GM21786 (cell line): Measurements from ENCODE around the gene USP3.
"Not testable (repeated sequence)": the region's sequence is repeated elsewhere in the genome, so short reads cannot be mapped to it uniquely, and the experiment has no call there.

Source experiments
- ATAC-seq: cut with Tn5 transposase; IDR thresholded peaks from one replicate; pipeline ENCODE4 v1.9.1; 2021; ENCODE audit not compliant: unreplicated experiment

The USP3 gene

DNA sequence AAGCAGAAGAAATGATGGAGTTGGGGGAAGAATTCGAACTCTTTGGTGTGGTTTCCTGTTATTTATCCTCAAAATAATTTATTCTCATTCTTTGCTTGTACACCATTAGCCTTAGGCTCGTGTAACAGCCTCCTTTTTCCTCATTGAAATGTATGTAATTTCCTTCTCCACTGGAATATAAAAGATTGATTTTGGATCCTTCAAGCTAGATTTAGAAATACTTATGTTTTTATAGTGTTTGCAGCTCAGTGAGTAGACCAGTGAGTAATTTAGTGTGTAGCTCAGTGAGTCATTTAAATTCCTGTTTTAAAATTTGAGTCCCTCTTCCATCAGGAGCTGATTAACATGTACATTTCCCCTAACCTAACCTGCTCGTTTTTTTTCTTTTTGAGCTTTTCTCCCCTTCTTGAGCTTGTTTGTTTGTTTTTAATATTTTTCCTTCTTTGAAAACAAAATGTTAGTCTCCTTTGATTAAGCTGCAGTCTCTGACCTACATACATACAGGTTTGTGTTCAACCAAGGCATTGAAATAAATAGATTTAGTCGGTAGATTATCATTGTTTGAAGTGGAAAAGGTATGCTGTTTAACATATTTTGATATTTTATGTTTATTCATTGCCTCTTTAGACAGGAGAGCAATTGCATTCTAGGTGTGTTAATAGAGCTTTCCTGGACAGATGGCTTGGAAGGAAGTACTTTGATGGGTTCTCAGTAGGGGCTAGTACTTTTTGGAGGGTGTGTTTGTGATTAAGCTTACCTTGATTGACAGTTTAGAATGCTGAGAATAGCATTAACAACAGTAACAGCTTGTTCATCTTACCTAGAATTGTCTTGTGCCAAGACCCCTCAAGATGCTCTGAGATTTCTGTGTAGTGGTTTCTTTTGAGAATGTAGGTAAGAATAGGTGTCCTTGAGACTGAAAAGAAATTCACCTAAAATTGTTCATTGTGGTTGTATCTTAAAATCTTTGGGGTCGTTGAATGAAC, 5.9 kb downstream of the USP3 start:
- ATAC-seq, result no peak

DNA sequence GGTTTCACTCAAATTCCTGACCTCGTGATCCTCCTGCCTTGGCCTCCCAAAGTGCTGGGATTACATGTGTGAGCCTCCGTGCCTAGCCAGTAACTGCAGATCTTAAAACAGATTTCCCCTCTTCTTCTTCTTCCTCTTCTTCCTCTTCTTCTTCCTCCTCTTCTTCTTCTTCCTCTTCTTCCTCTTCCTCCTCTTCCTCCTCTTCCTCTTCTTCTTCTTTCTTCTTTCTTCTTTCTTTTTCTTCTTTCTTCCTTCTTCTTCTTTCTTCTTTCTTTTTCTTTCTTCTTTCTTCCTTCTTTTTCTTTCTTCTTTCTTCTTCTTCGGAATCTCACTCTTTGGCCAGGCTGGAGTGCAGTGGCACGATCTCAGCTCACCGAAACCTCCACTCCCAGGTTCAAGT, 7.8 kb downstream of the USP3 start:
- ATAC-seq, result no peak

DNA sequence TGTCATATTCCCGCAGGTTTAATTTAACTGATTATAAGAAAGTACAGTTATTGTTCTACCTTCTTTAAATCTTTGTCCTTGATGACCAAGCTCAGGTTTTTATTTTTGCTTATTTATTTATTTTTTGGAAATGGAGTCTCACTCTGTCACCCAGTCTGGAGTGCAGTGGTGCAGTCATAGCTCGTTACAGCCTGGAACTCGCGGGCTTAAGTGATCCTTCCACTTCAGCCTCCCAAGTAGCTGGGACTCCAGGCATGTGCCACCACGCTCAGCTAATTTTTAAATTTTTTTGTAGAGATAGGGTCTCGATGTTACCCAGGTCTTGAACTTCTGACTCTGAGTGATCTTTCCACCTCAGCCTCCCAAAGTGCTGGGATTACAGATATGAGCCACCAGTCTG, 8.9 kb downstream of the USP3 start:
- no peak for ATAC-seq

DNA sequence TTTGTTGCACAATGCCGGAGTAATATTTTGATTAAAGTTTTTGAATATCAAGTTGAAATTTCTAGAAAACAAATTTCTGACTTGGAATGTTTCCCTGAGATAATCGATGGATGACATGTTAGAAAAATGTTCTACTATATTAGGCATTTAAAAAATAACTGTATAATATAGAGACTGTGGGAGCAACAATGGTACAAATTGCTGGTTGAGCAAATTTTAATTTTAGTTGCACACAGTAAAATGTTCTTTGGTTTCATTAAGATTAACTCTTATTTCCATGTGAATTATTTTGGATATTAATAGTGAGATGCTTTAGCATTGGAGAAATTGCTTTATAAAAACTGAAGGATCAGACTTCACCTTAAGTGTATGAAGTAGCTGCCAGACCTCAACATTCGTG, 9.3 kb downstream of the USP3 start:
- no peak for ATAC-seq

DNA sequence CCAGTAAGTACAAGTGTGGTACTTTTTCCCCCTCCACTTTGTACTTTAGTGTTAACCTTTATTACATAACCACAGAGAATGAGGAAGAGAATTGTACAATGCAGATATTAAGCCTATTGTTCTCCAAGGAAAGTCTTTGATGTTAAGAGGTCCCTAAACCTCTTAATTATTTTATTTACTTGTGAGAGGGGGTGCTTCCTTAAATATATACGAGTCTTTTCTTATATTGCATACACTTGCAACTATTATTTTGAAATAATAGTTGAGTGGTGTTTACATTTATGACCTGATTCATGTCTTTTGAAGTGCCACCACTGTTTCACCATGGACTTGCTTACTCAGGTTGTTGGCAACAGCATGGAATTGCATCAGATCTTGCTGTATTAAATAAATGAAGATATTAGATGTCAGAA, 10.1 kb downstream of the USP3 start:
- ATAC-seq, result no peak

DNA sequence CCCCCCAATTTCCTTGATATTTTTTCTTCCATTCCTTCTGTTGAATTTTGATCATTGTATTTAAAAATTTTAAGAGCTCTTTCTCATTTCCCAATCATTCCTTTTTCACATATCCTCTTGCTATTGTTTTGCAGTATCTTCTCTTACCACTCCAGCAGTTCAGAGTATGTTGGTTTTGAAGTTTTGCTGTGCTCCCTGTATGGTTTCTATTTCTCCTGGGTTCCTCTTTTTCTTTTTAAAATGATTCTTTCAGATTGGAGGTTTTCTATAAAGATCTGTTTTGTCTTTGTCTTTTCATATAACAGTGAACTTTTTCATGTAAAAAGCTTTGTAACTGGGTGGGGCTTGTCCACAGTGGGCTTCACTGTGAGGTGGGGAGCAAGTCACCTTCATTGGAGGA, 12.8 kb downstream of the USP3 start:
- no peak for ATAC-seq

DNA sequence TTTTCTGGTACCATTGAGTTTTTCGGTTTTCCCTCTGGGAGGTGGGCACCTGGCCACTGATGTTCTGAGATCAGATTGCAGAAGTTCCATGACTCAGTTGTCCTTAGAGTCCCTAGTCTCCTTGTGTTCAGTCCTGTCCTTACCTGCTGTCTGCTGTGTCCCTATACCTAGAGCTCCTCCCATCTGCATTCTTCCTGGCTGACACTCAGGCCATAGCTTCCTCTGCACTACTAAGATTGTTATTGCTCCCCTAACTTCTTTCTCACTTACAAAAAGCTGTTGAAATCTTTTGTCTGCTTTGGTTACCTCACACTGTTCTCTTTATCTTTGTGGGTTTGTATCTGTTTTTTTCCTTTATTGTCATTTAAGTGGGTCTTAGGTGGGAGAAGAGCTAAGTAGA, 13.2 kb downstream of the USP3 start:
- ATAC-seq, result no peak

DNA sequence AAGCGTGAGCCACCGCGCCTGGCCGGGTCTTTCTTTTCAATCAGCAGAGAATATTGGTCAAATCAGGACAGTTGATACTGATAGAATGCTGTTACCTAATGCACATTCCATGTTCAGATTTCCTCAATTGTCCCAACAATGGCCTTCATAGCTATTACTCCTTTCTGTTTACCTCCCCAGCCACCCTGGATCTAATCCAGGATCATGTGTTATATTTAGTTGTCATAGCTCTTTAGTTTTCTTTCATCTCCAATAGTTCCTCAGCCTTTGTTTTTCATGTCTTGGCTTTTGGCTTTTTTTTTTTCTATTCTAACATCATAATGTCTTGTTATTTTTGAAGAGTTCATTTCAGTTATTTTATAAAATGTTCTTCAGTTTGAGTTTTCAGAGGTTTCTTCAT, 14.6 kb downstream of the USP3 start:
- no peak for ATAC-seq

DNA sequence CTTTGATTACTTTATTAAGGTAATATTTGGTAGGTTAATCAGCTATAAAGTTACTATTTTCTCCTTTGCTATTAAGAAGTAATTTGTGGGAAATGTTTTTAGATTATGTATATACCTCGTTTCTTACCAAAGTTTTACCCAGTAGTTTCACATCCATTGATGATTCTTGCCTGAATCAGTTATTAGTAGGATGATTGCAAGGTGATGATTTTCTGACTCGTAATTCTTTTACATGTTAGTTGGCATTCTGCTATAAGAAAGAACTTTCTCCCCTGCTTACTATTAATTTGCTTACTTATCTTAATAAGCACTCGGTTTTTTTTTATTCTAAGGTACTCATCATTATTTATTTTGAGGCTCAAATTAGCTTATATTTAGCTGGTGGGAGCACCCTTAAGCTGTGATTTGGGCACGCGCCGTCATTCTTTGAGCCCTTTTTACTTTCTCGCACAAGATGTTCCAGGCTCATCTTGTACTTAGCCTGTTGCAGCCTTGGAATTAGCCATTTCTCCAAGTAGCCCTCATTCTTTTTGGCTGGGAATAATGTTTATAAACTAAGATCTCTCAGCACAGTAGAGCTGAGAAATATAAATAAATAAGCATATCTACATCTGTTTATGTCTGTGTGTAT, 15.3 kb downstream of the USP3 start:
- no peak for ATAC-seq

DNA sequence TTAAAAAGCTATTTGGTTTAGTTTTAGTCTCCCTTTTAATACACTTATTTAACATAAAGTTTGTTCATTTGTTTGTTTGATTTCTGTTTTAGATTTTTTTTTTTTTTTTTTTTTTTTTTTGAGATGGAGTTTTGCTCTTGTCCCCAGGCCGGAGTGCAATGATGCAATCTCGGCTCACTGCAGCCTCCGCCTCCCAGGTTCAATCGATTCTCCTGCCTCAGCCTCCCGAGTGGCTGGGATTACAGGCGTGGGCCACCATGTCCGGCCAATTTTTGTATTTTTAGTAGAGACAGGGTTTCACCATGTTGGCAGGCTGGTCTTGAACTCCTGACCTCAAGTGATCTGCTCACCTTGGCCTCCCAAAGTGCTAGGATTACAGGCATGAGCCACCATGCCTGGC, 16.1 kb downstream of the USP3 start:
- not testable (repeated sequence) for ATAC-seq

DNA sequence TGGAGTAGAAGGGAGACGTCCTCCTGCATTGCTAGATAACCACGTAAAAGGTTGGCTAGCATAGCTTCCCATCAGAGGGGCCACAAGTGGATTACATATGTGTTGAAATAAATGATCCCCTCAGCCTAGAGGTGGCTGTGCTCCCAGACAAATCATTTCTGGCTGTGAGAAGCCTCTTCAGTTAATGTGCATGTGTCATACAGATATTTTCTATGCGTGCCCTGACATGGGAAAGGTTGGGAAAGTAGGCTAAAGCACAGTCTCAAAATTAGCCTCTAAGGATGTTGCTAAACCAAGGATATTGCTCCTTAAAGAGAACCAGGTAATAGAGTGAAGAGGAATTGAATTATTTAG, 17.8 kb downstream of the USP3 start:
- no peak for ATAC-seq

DNA sequence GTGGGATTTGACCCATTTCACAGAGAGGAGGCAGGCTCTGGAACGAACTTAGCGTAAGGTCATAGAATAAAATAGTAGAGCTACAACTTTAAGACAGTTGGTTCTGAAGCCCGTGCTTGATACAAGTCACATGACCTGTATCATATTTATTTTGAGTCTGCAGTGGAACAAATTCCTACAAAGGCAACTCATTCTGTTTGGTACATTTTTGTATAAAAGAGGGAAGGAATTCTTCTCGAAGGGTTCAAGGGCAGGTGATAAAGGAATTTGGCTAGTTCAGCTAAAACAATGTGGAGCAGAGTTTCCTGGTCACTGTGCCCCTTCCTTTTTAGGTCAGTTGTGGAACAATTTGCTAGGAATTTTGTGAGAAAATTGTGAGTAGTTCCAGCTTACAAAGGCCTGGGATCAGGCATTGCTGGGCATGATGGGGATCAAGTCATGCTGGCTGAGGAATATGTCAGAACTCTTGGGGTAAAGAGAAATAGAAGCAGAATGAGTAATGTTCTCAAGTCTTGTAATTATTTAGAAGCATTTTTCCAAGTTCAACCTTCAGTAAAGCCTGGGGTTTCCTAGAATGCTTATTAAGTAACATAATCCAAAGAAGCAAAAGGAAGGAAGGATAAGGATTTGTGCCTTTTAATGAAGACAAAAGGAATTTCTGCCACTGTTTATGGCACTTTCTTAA, 19.1 kb downstream of the USP3 start:
- no peak for ATAC-seq

DNA sequence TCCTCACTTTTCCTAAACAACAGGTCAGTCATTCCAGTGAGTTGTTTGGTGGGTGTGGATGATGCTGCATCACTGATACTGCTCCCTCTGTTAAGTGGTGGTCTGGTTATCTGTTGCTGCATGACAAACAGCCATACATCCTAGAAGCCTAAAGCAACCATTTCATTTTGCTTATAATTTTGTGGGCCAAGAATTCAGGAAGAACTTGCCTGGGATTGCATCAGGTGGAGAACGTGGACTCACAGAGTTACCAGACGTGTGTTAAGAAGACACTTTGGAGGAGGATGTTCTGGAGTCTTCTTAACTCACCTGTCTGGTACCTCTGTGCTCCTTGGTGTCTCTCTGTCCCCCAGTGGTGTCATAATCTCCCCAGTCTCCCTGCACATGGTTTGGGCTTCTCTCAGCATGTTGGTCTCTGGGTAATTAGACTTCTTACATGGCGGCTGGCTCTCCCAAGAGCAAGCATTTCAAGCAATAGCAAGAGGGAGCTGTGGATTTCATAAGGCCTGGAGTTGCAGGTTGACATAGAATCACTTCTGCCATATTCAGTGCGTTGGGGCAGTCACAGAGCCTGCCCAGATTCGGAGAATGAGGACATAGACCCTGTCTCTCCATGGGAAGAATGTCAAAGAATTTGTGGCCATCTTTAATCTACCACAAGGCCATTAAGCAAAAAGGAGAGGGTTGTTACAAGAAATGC, 20.1 kb downstream of the USP3 start:
- ATAC-seq, result no peak

DNA sequence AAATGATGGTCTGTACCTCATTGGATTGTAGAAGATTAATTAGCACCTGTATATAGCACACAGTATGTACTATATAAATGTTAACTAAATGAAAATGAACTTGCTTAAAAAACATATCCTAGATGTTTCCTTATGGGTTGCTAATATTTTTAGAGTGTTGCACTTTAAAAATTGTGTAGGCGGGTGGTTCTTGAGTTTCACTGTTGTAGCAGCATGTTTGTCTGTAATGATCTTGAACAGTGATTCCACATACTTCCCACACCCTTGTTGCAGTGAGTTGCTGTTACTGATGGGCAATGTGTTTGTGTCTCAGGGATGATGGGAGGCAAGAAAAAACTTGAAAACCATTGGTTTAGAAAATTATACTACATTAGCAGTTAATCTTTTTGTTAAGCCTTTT, 22.0 kb downstream of the USP3 start:
- ATAC-seq, result no peak

DNA sequence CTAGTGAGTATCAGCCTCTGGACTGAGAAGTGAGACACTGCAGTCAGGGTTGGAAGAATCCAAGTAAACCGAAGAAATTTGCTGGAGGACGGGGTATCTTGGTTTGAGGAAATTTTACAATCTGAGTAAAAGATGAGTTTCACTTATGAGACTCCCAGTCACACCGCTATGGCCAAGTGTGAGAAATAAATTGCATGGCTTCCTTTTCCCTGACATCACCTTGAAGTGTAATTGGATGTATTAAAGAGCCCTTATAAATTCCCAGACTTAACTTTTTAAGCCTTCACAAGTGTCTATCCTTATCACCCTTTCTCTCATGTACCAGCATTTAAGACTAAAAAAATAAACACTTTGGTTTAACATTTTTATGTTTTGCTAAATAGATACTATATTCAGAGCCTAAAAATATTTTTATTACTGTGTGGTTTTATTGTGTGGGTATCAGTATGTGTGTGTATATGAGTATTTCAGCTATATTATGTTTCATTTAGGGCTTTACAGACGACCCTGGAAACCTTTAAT, 23.8 kb downstream of the USP3 start:
- no peak for ATAC-seq

DNA sequence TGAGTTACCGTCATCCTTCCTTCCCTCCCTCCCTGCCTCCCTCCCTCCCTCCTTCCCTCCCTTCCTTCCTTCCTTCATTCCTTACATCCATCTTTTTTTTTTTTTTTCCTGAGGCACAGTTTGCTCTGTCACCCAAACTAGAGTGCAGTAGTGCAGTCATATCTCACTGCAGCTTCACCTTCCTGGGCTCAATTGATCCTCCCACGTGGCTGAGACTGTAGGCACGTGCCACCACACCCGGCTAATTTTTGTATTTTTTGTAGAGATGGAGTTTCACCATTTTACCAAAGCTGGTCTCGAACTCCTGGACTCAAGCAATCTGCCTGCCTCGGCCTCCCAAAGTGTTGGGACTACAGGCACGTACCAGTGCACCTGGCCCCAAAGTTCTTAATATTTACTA, 25.8 kb downstream of the USP3 start:
- ATAC-seq, result no peak

DNA sequence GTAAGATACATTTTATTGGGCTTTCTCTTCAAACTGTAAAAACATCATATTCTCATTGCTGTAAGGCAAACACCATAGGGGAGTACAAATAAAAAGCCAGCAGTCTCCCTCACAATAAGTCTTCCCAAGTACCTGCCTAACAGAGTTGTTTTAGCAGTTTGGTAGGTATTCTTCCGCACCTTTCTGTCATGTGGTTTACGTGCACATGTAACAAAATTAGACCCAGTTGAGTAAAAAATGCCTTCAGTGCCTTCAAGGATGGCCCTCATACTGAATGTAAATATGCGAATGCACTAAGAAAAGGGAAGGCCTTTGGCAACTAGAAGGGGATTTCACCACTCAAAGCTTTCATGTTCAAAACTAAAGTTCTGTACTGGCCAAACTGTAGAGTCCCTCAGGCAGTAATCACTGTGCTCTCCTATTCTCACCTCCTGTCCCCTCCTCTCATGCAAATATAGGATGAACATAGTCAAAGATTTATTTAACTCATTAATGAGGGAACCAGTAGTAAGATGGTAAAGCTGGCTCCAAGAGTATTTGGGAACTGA, 26.4 kb downstream of the USP3 start:
- peak; percentile 58 for ATAC-seq

DNA sequence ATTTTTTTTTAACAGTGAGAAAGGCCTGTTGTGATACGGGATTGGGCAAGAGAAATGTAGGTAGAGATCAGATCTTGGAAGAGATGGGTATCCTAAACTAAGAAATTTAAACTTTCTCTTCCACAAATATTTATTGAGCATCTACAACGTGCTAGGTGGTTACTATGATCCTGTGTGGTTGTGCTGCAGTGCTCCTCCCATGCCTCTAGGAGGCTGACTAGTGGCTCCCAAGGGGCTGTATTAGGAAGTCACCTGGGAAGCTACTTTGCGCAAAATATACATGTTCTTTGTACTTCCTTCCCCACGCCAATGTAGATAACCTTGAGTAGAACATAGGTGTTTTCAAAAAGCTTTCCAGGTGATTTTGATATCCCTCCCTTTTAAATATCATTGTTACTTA, 27.2 kb downstream of the USP3 start:
- no peak for ATAC-seq

DNA sequence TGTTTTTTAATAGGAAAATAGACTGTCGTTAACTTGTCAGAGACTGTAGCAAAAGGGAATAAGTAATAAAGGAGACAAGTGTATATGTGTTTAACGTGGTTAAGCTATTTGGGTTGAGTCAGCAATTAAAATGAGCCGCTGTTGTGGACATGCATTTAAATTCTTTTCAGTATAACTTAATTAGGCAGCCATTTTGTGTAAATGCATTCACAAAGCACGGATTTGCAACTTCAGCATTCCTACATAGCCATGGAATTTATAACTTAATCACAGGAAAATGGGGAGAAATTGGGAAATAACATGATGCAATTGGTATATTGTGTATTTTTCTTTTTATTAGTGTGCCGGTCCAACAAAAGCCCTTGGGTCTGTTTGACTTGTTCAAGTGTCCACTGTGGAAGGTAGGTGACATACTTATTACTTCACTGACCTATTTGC, 27.9 kb downstream of the USP3 start:
- ATAC-seq, result no peak

DNA sequence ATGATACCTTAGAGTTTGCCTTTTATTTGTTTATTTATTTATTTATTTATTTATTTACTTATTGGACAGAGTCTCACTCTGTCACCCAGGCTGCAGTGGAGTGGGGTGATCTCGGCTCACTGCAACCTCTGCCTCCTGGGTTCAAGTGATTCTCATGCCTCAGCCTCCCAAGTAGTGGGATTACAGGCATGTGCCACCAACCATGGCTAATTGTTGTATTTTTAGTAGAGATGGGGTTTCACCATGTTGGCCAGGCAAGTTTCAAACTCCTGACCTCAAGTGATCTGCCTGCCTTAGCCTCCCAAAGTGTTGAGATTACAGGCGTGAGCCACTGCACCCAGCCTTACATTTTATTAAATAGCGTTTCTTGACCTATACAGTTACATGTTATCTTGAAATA, 30.5 kb downstream of the USP3 start:
- not testable (repeated sequence) for ATAC-seq

DNA sequence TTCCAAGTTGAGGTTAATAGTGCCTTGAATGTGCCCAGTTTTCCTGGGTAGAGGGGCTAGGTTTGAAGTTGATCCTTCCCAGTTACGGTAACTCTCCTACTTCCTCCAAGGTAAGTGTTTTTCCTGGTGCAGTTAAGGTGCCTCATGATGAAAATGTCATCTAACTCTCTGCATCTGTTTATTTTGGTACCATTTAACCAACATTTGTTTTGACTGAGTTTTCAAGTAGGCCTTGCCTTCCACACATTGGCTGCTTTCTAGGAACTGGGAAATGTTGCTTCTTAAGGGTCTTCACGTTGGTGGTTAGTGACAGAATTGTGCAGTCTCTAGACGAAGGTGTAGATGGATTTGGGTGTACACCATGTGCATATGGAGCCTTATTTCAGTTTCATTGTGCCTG, 31.3 kb downstream of the USP3 start:
- no peak for ATAC-seq
